HG03196 (cell line): ENCODE measurements around the gene CALD1.

ENCODE experiments used
- ATAC-seq: cut with Tn5 transposase; IDR thresholded peaks from one replicate; pipeline ENCODE4 v1.9.1; 2021; ENCODE audit not compliant: unreplicated experiment

CALD1 gene

DNA sequence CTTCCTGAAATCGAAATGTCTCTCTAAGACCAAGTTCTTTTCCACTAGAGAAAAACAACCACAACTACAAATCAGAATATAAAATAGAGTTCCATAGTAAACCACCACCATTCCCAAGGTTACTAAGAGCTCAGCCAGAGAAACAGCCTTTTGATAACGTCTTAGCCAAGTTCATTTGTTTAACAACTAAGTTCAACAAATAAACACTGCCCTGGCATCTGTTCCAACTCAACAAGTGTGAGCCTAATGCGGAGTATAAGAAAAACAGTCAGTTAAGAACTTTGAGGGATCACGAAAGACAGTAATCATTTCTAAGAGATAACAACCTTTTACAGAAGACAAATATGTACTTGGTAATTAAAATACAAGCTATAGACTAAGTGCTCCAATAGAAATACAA is 77.3 kb downstream of the CALD1 start:
- no peak for ATAC-seq

GRCh38 chr7:134857958-134858357 is 78.5 kb downstream of the CALD1 start:
- no peak for ATAC-seq

DNA sequence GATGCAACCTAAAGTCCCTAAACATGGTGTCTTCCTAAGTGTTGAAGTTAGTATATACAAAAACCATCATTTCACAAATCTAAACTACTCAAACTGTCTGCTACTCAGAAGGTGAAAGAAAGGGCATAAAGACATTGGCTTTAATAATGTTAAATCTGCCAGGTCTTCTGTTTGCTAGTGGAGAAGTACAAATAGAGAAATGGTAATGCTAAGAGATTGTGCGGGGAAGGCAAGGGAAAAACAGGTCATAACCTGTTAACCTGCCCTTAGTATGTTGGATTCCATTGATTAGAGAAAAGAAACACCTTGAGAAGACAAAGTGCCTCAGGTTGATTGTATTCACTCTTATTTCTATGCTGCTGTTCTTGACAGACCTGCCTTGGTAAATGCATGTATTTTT is 80.3 kb downstream of the CALD1 start:
- ATAC-seq, result no peak

GRCh38 chr7:134865001-134865845 is 85.8 kb downstream of the CALD1 start:
- no peak for ATAC-seq

DNA sequence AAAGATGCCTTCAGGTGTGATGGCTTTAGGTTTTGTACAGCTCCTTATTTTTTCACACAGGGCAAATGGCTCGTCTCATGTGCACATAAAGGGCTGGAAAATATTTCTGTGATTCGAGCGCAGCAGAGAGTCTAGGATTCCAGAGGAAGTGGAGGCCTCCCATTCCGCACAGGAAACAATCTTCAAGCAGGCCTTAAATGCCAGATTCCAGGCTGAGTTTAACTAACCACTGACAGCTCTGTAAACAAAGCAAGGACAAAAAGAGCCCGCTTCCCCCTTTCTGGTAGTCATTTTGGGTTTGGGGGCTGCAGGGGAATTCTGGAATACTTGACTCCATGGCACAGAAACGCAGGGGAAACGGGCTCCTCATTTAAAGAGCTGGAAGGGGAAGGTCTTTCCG is 87.2 kb downstream of the CALD1 start:
- no peak for ATAC-seq

DNA sequence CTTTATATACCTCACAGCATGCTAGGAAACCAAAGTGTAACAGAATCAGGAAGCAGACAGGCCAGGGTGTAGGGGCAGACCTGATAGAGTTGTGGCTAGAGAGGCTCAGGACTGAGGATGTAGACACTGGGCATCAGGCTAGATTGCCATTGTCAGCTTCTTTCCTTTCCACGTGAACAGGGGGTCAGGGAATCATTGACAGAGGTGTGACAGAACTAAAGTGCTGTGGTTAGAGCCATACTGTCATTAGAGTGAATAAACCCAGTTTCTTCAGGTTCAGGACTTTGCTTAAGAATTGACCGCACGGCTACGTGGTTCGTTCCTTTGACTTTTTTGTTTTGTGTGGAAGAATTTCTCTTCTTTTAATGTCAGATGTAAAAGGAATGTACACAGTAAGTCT is 90.7 kb downstream of the CALD1 start:
- ATAC-seq, result no peak

DNA sequence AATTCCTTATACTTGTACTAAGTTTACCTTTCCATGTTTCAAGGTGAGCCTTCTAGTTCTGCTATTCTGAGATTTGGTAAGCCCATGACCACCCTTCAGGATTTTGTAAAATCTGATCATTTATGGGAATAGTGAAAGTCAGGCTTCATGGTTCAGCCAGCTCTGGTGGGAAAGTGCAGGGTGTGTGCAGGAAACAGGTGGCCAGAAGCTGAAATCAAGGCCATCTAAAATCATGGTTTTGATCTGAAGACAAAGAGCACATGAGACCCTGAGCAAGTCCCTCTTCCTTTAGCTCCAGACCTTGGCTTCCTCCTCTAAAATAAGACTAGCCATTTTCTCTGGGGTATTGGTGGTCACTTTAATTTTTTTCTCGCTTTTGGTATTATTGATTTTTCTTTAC is 91.3 kb downstream of the CALD1 start:
- no peak for ATAC-seq

GRCh38 chr7:134873253-134873652 is 93.8 kb downstream of the CALD1 start:
- ATAC-seq, result no peak

- no peak for ATAC-seq
Measured at GRCh38 chr7:134874407-134874806, 95.0 kb downstream of the CALD1 start.

DNA sequence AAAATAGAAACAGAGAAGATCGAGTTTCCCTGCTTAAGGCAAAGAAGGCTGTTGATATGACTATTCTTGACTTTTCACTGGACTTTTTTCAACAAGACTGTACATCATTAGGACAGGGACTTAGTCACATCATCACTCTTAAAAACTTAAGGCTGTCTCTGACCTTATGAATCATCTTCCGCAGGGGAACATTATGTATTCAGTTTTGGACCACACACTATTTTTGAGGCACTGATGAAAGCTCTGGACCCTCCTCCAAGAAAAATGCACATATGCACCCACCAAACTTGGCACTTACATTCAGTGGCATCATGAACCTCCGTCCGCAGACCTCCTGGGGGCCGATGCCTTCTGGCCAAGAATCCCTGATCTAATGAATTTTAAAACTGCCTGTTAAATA is 96.4 kb downstream of the CALD1 start:
- ATAC-seq, result no peak

DNA sequence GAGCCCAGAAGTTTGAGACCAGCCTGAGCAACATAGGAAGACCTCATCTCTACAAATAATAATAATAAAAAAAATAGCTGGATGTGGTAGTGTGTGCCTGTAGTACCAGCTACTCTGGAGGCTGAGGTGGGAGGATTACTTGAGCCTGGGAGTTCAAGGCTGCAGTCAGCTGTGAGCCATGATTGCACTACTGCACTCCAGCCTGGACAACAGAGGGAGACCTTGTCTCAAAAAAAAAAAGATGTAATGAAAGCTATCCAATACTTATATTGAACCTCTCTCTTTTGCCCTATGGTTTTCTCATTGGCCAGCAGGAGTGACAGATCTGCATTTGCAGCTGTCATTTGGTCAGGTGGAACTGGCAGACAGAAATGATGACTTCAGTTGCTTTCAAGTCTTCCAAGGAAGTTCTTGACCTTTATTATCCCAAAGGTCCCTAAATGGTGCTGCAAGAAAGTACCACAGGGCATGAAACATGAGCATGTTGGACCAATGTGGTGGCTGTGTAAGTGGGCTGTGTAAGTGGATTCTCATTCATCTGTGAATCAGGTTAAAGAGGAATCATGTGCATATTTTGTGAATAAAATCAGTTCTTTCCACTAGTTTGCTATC is 99.4 kb downstream of the CALD1 start:
- ATAC-seq, result no peak

GRCh38 chr7:134879815-134880475 is 100.5 kb downstream of the CALD1 start:
- no peak for ATAC-seq

GRCh38 chr7:134882481-134882880 is 103.0 kb downstream of the CALD1 start:
- ATAC-seq, result no peak

- no peak for ATAC-seq
Measured at GRCh38 chr7:134885967-134886352, 106.5 kb downstream of the CALD1 start.

DNA sequence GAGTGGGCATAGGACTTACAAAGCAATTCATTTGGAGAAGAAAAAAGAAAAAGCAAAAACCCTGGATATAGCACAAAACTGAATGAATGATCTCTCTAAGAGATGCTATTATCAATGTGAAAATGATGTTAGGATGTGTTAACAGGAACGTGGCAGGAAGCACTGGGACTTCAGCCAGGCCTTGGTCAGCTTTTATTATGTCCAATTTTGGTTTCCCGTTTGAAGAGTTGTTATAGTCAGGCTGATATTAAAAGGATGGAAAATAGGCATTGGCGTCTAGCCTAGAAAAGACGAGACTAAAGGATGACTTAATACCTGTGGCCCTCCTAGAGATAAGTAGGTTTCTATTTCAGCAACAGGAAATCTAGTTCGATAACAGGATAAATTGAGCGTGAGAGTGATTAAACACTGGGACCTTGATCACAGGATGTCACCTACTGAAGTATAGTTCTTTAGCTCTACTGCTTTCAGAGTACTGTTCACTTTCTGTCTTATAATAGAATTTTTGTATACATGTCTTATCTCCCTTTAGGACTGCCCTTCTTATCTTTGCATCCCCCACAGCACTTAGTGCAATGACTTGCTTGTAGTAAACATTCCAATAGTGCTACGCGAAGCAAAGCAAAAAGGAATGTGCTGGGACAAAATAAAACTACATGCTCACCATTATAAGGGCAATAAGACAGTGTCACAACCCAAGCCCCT is 107.1 kb downstream of the CALD1 start:
- ATAC-seq, result no peak

DNA sequence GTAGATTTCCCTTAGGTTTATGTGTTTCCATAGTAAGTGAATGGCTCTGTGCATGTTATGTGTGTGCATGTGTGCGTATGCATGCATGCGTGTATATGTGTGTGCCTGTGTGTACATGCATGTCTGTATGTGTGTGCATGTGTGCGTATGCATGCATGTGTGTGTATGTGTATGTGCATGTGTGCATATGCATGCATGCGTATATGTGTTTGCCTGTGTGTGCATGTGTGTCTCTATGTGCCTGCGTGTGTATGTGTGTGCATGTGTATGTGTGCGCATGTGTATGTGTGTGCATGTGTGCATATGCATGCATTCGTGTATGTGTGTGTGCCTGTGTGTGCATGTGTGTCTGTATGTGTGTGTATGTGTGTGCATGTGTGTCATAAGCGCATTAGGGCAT is 108.1 kb downstream of the CALD1 start:
- no peak for ATAC-seq

- no peak for ATAC-seq
Measured at GRCh38 chr7:134888141-134888740, 108.8 kb downstream of the CALD1 start.

GRCh38 chr7:134890246-134891240 is 111.1 kb downstream of the CALD1 start:
- ATAC-seq, result no peak

DNA sequence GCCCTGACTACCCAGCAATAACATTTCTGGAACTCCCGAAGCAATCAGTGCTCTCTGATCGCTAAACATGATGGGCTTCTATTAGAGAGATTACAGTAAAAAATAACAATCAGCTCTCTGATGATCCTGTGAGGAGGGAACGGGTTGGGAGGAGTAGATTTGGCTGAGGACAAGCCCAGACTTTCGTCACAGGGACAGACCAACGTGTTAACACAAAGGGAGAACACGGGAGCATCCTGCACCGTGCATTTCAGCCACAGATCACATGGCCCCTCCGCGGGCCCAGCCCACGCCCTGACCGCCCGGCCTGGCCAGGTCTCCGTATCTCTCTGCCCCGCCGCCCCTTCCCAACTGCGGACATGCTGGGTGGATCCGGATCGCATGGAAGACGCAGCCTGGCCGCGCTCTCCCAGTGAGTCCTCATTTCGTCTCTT is 111.8 kb downstream of the CALD1 start:
- ATAC-seq, result no peak
